HG03039 (cell line): Measurements from ENCODE around the gene ACYP2.
"Not testable (repeated sequence)": the region's sequence is repeated elsewhere in the genome, so short reads cannot be mapped to it uniquely, and the experiment has no call there.

ENCODE experiments used
- ATAC-seq: cut with Tn5 transposase; IDR thresholded peaks from one replicate; pipeline ENCODE4 v1.9.1; 2021; ENCODE audit warnings: mild to moderate bottlenecking, moderate library complexity; ENCODE audit not compliant: unreplicated experiment

ACYP2 gene

GRCh38 chr2:54096141-54096540, 19.3 kb upstream of the ACYP2 start:
- not testable (repeated sequence) for ATAC-seq

- no peak for ATAC-seq
These were observed 18.3 kb upstream of the ACYP2 start for GRCh38 chr2:54097124-54097523.

GRCh38 chr2:54099370-54099769, 16.0 kb upstream of the ACYP2 start:
- ATAC-seq: no peak

- ATAC-seq: peak; percentile 61
These were observed 15.4 kb upstream of the ACYP2 start for GRCh38 chr2:54099829-54100585.

- no peak for ATAC-seq
These were observed 14.6 kb upstream of the ACYP2 start for GRCh38 chr2:54100772-54101171.

- peak; percentile 47 for ATAC-seq
These were observed 11.7 kb upstream of the ACYP2 start for GRCh38 chr2:54103454-54104314.

DNA sequence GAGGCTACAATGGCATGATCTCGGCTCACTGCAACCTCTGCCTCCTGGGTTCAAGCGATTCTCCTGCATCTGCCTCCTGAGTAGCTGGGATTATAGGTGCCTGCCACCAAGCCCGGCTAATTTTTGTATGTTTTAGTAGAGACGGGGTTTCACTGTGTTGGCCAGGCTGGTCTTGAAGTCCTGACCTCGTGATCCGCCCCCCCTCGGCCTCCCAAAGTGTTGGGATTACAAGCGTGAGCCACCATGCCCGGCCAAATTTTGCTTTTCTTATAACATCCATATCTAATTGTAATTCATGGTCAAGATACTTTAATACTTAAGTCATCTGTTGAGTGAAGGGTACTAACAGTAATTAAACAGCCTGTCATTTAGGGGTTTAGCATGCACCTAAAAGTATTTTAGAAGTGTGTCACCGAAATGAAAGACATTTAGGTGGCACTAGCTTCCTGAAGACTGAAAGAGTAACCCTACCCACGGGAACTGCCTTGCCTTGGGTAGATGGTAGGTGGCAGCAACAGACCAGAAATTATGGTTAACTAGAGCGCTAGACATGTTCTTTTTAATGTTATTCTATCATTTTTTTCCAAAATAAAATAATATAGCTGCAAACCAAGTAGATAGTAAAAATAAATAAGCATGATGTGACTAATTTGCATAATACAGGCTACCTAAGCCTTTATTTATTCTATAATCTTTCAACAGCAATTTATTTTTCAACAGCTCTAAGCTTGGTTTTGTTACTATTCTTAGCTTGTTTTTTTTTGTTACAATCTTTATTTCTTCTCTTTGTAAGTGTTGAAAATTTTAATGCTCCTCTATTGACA, 8.6 kb upstream of the ACYP2 start:
- peak; percentile 50 for ATAC-seq

- no peak for ATAC-seq
These were observed 8.0 kb upstream of the ACYP2 start for GRCh38 chr2:54107455-54107764.

DNA sequence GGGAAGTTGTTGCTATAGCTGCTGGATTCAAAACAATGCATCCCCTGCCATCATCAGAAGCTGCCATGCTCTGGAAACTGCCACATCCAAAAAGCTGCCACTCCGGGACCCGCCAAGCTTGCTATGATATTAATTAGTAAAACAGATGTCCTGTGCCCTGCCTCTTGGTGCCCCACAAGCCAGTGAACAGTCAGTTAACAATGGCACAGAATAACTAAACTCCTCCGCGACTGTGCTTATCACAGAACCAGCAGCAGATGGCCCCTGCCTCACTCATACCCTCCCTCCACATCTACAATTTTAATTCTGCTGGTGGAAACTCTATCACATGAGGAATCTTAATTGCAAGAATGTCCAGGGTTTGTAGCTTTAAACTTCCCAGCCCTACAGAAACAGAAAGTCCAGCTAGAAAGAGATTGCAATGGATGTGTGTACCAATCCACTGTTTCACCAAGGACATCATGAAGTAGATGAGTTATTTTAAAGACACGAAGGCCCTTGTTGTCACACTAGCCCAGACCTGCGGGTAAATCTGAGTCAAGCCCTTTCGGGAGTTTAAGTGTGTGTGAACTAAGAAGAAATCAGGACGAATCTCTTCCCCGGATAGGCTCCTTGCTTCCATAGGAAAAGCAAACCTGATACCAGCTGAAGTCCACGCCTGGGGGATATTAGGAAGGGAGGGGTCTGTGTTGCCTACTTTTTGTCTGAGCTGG, 7.4 kb upstream of the ACYP2 start:
- ATAC-seq: no peak

GRCh38 chr2:54109848-54110247, 5.6 kb upstream of the ACYP2 start:
- no peak for ATAC-seq

DNA sequence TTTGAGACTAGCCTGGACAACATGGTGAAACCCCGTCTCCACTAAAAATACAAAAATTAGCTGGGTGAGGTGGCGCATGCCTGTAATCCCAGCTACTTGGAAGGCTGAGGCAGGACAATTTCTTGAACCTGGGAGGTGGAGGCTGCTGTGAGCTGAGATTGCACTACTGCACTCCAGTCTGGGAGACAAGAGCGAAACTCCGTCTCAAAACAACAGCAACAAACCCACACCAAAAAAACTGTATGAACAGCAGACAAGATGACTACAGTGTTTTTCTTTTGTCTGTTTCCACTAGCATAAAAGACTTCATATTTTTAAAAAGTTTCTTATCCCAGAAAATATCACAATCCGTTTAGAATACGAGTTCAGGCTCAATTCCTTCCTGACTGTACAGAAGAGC, 936 bp upstream of the ACYP2 start:
- ATAC-seq: not testable (repeated sequence)

DNA sequence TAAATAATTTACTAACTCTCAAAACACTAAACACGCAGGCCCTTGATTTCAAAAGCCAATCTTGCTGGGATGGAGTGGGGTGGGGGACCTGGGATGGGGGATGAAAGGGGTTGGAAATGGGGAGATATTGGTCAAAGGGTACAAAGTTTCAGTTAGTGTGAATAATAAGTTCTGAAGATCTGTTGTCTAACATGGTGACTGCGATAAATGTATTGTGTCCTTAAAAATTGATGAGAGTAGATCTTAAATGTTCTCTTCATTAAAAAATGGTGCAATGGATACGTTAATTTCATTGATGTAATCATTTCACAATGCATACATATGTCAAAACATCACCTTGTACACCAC, 505 bp upstream of the ACYP2 start:
- no peak for ATAC-seq

DNA sequence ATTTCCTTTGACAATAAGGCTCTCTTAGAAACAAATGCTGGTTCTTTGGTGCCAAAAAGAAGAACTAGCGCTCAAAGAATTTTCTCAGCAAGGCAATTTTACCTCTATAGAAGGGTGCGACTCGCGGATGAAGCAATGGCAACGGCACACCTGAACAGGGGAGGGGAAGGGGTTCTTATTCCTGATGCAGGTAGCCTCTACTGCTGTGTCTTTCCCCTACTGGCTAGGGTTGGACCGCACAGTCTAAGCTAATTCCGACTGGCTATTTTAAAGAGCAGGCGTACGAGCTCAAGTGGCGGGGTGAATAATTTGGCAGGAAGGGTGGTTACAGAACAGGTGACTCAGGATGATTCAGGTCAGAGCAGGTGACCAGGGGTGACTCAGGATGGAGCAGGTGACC, 1.2 kb downstream of the ACYP2 start:
- ATAC-seq: not testable (repeated sequence)

GRCh38 chr2:54120950-54121349, 5.5 kb downstream of the ACYP2 start:
- no peak for ATAC-seq

GRCh38 chr2:54122171-54122935, 6.9 kb downstream of the ACYP2 start:
- no peak for ATAC-seq

DNA sequence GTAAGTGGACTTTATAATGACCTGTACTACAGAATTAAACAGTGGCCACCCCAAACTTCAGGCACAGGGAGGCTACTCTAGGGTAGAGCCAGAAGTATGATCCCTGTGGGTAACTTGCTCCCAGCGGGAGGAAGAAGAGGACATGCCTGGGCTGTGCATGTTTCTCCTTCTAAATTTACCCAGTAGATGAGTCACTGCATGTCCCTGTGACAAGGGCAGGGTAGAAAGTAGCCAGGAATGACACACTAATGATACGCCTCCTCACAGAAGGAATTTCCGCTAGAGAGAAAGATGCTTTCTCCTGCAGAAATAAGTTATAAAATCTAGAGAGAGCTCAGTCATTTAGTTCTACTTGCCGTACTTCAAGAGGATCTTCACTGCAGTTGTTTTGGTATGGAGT, 7.5 kb downstream of the ACYP2 start:
- ATAC-seq: no peak

GRCh38 chr2:54127174-54127573, 11.8 kb downstream of the ACYP2 start:
- not testable (repeated sequence) for ATAC-seq

DNA sequence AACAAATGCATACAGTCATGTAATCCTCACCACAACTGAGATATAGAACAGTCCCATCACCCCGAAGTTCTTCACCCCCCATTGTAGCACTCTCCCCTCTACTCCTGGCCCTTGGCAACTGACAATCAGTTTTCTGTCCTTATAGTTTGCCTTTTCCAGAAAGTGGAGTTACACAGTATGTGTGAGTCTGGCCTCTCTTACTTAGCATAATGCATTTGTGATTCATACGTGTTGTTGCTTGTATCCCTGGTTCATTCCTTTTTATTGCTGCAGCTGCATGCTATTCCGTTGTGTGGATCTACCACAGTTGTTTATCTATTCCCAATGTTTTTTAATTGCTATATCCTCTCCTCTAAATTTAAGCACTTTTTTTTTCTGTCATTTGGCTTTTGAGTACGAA, 17.6 kb downstream of the ACYP2 start:
- no peak for ATAC-seq

- ATAC-seq: no peak
These were observed 23.8 kb downstream of the ACYP2 start for GRCh38 chr2:54139210-54139609.

DNA sequence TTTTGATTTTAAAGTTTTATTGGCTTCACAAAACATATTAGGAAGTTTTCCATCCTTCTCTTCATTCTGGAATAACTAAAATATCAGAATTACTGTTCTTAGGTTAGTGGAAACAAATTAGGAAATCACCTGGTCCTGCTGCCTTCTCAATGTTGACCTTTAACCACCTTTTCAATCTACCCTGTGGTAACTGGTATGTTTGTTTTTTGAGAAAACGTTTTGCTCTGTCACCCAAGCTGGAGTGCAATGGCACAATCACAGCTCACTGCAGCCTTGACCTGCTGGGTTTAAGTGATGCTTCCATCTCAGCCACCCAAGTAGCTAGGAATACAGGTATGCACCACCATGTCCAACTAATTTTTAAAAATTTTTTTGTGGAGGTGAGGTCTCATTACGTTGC, 28.4 kb downstream of the ACYP2 start:
- no peak for ATAC-seq
